Measurements from ENCODE around the gene GRK5.
"Not testable (repeated sequence)": the region's sequence is repeated elsewhere in the genome, so short reads cannot be mapped to it uniquely, and the experiment has no call there.

Gene GRK5

GRCh38 chr10:119239630-119240029 is 32.3 kb downstream of the GRK5 start:
- H3K79me1 ChIP-seq (replicated peaks; ENCODE audit: low read length, poor library complexity, severe bottlenecking): peaks cover 23% of the 10 kb centered on the region
- not testable (repeated sequence) for H2BK120ac ChIP-seq (ENCODE audit: low read depth, low read length); H4K8ac ChIP-seq (ENCODE audit: low read length); H3K4ac ChIP-seq (ENCODE audit: low read depth in 1 of 2, low read length in 2 of 2); H2AK5ac ChIP-seq (ENCODE audit: low read length, severe bottlenecking); H3K18ac ChIP-seq (ENCODE audit: low read depth in 1 of 2, low read length in 2 of 2); H3K4me2 ChIP-seq (ENCODE audit: low read length, poor library complexity, severe bottlenecking); H3K36me3 ChIP-seq (ENCODE audit: control insufficient read depth in 1 of 2, insufficient read depth in 2 of 2, low read depth in 1 of 2, low read length in 2 of 2); H3K23ac ChIP-seq (ENCODE audit: low read length in 2 of 2); H3K27ac ChIP-seq (ENCODE audit: low read length, poor library complexity, severe bottlenecking); H3K4me3 ChIP-seq (ENCODE audit: insufficient read depth in 1 of 2, low read depth in 1 of 2, low read length in 2 of 2); H3K14ac ChIP-seq (ENCODE audit: low read length in 2 of 2); H2BK5ac ChIP-seq (ENCODE audit: low read depth, low read length, poor library complexity, severe bottlenecking); H3K27me3 ChIP-seq (ENCODE audit: control insufficient read depth in 1 of 2, insufficient read depth in 1 of 2, low read length in 2 of 2); H3K4me1 ChIP-seq (ENCODE audit: control insufficient read depth, insufficient read depth, low read depth, low read length); DNase-seq; H4K91ac ChIP-seq (ENCODE audit: low read length); H2AFZ ChIP-seq (ENCODE audit: low read depth, low read length); H3K9ac ChIP-seq (ENCODE audit: low read length); H2BK12ac ChIP-seq (ENCODE audit: low read length in 2 of 2); H3K9me3 ChIP-seq (ENCODE audit: control insufficient read depth, low read length); H2BK15ac ChIP-seq (ENCODE audit: low read depth, poor library complexity, severe bottlenecking)
- WGBS: no CpG with 5 or more reads among the region's 4 CpGs

GRCh38 chr10:119241066-119241465 is 33.7 kb downstream of the GRK5 start:
- Histone ChIP-seq H3K14ac (ENCODE audit: low read length in 2 of 2) (peak overlapping the region in 1 of 2 experiments; percentile 68), H2BK12ac (ENCODE audit: low read length in 2 of 2) (peak overlapping the region in 1 of 2 experiments; percentile 74), H4K8ac (ENCODE audit: low read length) (no peak overlapping the region), H3K18ac (ENCODE audit: low read depth in 1 of 2, low read length in 2 of 2) (peak overlapping the region; percentile 59 to 61), H3K9ac (ENCODE audit: low read length) (no peak overlapping the region), H2BK15ac (ENCODE audit: low read depth, poor library complexity, severe bottlenecking) (no peak overlapping the region), H3K36me3 (ENCODE audit: control insufficient read depth in 1 of 2, insufficient read depth in 2 of 2, low read depth in 1 of 2, low read length in 2 of 2) (peaks cover 0 to 4% of the 10 kb centered on the region in 2 experiments), H3K27me3 (ENCODE audit: control insufficient read depth in 1 of 2, insufficient read depth in 1 of 2, low read length in 2 of 2) (no peaks in the 10 kb centered on the region), H3K4ac (ENCODE audit: low read depth in 1 of 2, low read length in 2 of 2) (peak overlapping the region in 1 of 2 experiments; percentile 0), H3K79me1 (replicated peaks; ENCODE audit: low read length, poor library complexity, severe bottlenecking) (peaks cover 16% of the 10 kb centered on the region), H3K4me1 (ENCODE audit: control insufficient read depth, insufficient read depth, low read depth, low read length) (peaks cover 2% of the 10 kb centered on the region), H3K27ac (ENCODE audit: low read length, poor library complexity, severe bottlenecking) (no peak overlapping the region), H3K4me3 (ENCODE audit: insufficient read depth in 1 of 2, low read depth in 1 of 2, low read length in 2 of 2) (no peak overlapping the region), H4K91ac (ENCODE audit: low read length) (peak overlapping the region; percentile 82), H2AK5ac (ENCODE audit: low read length, severe bottlenecking) (no peak overlapping the region), H3K23ac (ENCODE audit: low read length in 2 of 2) (peak overlapping the region in 1 of 2 experiments; percentile 35), H2BK120ac (ENCODE audit: low read depth, low read length) (no peak overlapping the region), H3K4me2 (ENCODE audit: low read length, poor library complexity, severe bottlenecking) (no peak overlapping the region), H2BK5ac (ENCODE audit: low read depth, low read length, poor library complexity, severe bottlenecking) (no peak overlapping the region), H2AFZ (ENCODE audit: low read depth, low read length) (no peak overlapping the region), H3K9me3 (ENCODE audit: control insufficient read depth, low read length) (no peaks in the 10 kb centered on the region)
- no peak for DNase-seq
- WGBS: 88% methylated on average over 12 of the region's 12 CpGs

- no peak overlapping the region for H3K9ac ChIP-seq (ENCODE audit: low read length)
- H3K36me3 ChIP-seq (ENCODE audit: control insufficient read depth in 1 of 2, insufficient read depth in 2 of 2, low read depth in 1 of 2, low read length in 2 of 2): peaks cover 0 to 4% of the 10 kb centered on the region in 2 experiments
- H2BK120ac ChIP-seq (ENCODE audit: low read depth, low read length): no peak overlapping the region
- peak overlapping the region; percentile 1 to 90 for H2BK12ac ChIP-seq (ENCODE audit: low read length in 2 of 2)
- H3K27me3 ChIP-seq (ENCODE audit: control insufficient read depth in 1 of 2, insufficient read depth in 1 of 2, low read length in 2 of 2): no peaks in the 10 kb centered on the region
- no peak overlapping the region for H2BK5ac ChIP-seq (ENCODE audit: low read depth, low read length, poor library complexity, severe bottlenecking)
- H3K9me3 ChIP-seq (ENCODE audit: control insufficient read depth, low read length): no peaks in the 10 kb centered on the region
- H3K14ac ChIP-seq (ENCODE audit: low read length in 2 of 2): peak overlapping the region in 1 of 2 experiments; percentile 63
- H3K4me3 ChIP-seq (ENCODE audit: insufficient read depth in 1 of 2, low read depth in 1 of 2, low read length in 2 of 2): no peak overlapping the region
- H3K4me1 ChIP-seq (ENCODE audit: control insufficient read depth, insufficient read depth, low read depth, low read length): peaks cover 6% of the 10 kb centered on the region
- peaks cover 14% of the 10 kb centered on the region for H3K79me1 ChIP-seq (replicated peaks; ENCODE audit: low read length, poor library complexity, severe bottlenecking)
- no peak overlapping the region for H2AFZ ChIP-seq (ENCODE audit: low read depth, low read length)
- no peak overlapping the region for H3K27ac ChIP-seq (ENCODE audit: low read length, poor library complexity, severe bottlenecking)
- H3K4ac ChIP-seq (ENCODE audit: low read depth in 1 of 2, low read length in 2 of 2): peak overlapping the region; percentile 12 to 18
- no peak for DNase-seq
- no peak overlapping the region for H2AK5ac ChIP-seq (ENCODE audit: low read length, severe bottlenecking)
- peak overlapping the region; percentile 28 for H4K91ac ChIP-seq (ENCODE audit: low read length)
- H2BK15ac ChIP-seq (ENCODE audit: low read depth, poor library complexity, severe bottlenecking): no peak overlapping the region
- peak overlapping the region in 1 of 2 experiments; percentile 83 for H3K23ac ChIP-seq (ENCODE audit: low read length in 2 of 2)
- H4K8ac ChIP-seq (ENCODE audit: low read length): peak overlapping the region; percentile 1
- no peak overlapping the region for H3K4me2 ChIP-seq (ENCODE audit: low read length, poor library complexity, severe bottlenecking)
- WGBS: 73% methylated on average over 7 of the region's 7 CpGs
- peak overlapping the region; percentile 2 to 67 for H3K18ac ChIP-seq (ENCODE audit: low read depth in 1 of 2, low read length in 2 of 2)
Observed at GRCh38 chr10:119242186-119242585, 34.8 kb downstream of the GRK5 start.

- H4K8ac ChIP-seq (ENCODE audit: low read length): no peak overlapping the region
- no peak overlapping the region for H3K27ac ChIP-seq (ENCODE audit: low read length, poor library complexity, severe bottlenecking)
- peak overlapping the region in 1 of 2 experiments; percentile 56 for H3K4ac ChIP-seq (ENCODE audit: low read depth in 1 of 2, low read length in 2 of 2)
- H2BK5ac ChIP-seq (ENCODE audit: low read depth, low read length, poor library complexity, severe bottlenecking): no peak overlapping the region
- no peak overlapping the region for H3K23ac ChIP-seq (ENCODE audit: low read length in 2 of 2)
- H2AFZ ChIP-seq (ENCODE audit: low read depth, low read length): no peak overlapping the region
- H3K27me3 ChIP-seq (ENCODE audit: control insufficient read depth in 1 of 2, insufficient read depth in 1 of 2, low read length in 2 of 2): no peaks in the 10 kb centered on the region
- no peak overlapping the region for H2BK120ac ChIP-seq (ENCODE audit: low read depth, low read length)
- no peak overlapping the region for H3K14ac ChIP-seq (ENCODE audit: low read length in 2 of 2)
- H3K18ac ChIP-seq (ENCODE audit: low read depth in 1 of 2, low read length in 2 of 2): peak overlapping the region; percentile 31 to 72
- no peak overlapping the region for H4K91ac ChIP-seq (ENCODE audit: low read length)
- no peak overlapping the region for H3K9ac ChIP-seq (ENCODE audit: low read length)
- peak; percentile 72 for DNase-seq
- WGBS: 21% methylated on average over 2 of the region's 2 CpGs
- H3K4me1 ChIP-seq (ENCODE audit: control insufficient read depth, insufficient read depth, low read depth, low read length): peaks cover 6% of the 10 kb centered on the region
- H3K4me3 ChIP-seq (ENCODE audit: insufficient read depth in 1 of 2, low read depth in 1 of 2, low read length in 2 of 2): no peak overlapping the region
- peaks cover 8% of the 10 kb centered on the region for H3K79me1 ChIP-seq (replicated peaks; ENCODE audit: low read length, poor library complexity, severe bottlenecking)
- H2BK12ac ChIP-seq (ENCODE audit: low read length in 2 of 2): peak overlapping the region in 1 of 2 experiments; percentile 71
- peak overlapping the region; percentile 74 for H2BK15ac ChIP-seq (ENCODE audit: low read depth, poor library complexity, severe bottlenecking)
- H2AK5ac ChIP-seq (ENCODE audit: low read length, severe bottlenecking): no peak overlapping the region
- H3K36me3 ChIP-seq (ENCODE audit: control insufficient read depth in 1 of 2, insufficient read depth in 2 of 2, low read depth in 1 of 2, low read length in 2 of 2): peaks cover 0 to 4% of the 10 kb centered on the region in 2 experiments
- H3K9me3 ChIP-seq (ENCODE audit: control insufficient read depth, low read length): no peaks in the 10 kb centered on the region
- H3K4me2 ChIP-seq (ENCODE audit: low read length, poor library complexity, severe bottlenecking): no peak overlapping the region
Observed at GRCh38 chr10:119243488-119243887, 36.1 kb downstream of the GRK5 start.

All from mesenchymal stem cell (in vitro differentiated cells and primary cell).